Measurements from ENCODE around the gene ACD. TPM values are rescaled to one million over a fixed set of nuclear protein-coding genes. Genes with fewer than 3 reads are reported as not detected.

The ACD gene
- total and polyA plus RNA-seq, 2 of the 8 experiments (the other 6 are each of a cell fraction or from before 2014, with no cell fraction given): 34.8 to 58.0 TPM

- no peak overlapping the region for H2AK5ac ChIP-seq (ENCODE audit: low read depth, low read length)
- no peaks in the 10 kb centered on the region for H3K36me3 ChIP-seq (ENCODE audit: control insufficient read depth in 2 of 4, insufficient read depth in 4 of 4, low read length in 3 of 4)
- H2AFZ ChIP-seq (ENCODE audit: low read length): no peak overlapping the region
- no peak overlapping the region for H4K91ac ChIP-seq (replicated peaks; ENCODE audit: insufficient read length, low read length)
- H3K79me2 ChIP-seq (ENCODE audit: control insufficient read depth in 1 of 2, insufficient read depth in 2 of 2, low read length in 2 of 2): no peaks in the 10 kb centered on the region
- H3K4me1 ChIP-seq (replicated peaks in 1 of 4; ENCODE audit: control insufficient read depth in 3 of 4, insufficient read depth in 4 of 4, low read length in 3 of 4): peaks cover 0 to 19% (median 10%) of the 10 kb centered on the region in 4 experiments; a peak in 5 of 7 replicates
- no peak overlapping the region for H3K4ac ChIP-seq (replicated peaks; ENCODE audit: insufficient read length, low read depth, low read length)
- peaks cover 11% of the 10 kb centered on the region; the same call in 1 of the 2 replicates for H3K23me2 ChIP-seq (ENCODE audit: low read depth, low read length)
- no peak overlapping the region for H3K23ac ChIP-seq (ENCODE audit: insufficient read length)
- no peak overlapping the region for H3K18ac ChIP-seq (ENCODE audit: extremely low read depth, low read length)
- H2BK5ac ChIP-seq (ENCODE audit: low read depth, low read length): no peak overlapping the region
- no peak overlapping the region for H2BK12ac ChIP-seq (ENCODE audit: low read depth, low read length)
- H4K5ac ChIP-seq (ENCODE audit: insufficient read length, low read depth, low read length): no peak overlapping the region
- H4K8ac ChIP-seq (ENCODE audit: extremely low read depth, insufficient read depth, low read length): no peak overlapping the region
- H3K27ac ChIP-seq (ENCODE audit: low read depth, low read length): no peak overlapping the region
- no peak overlapping the region for H2BK15ac ChIP-seq (ENCODE audit: low read length)
- no peak overlapping the region for H3K14ac ChIP-seq (ENCODE audit: insufficient read length)
- no peak for FAIRE-seq
- no peaks in the 10 kb centered on the region for H3K9me3 ChIP-seq (ENCODE audit: insufficient read depth in 2 of 2, low read depth in 1 of 2, low read length in 1 of 2)
- WGBS, 2 experiments (ENCODE audit: extremely low coverage in 1 of 2, insufficient coverage in 1 of 2, insufficient read length in 1 of 2, insufficient replicate concordance in 2 of 2, low coverage in 1 of 2, low lambda C conversion rate in 2 of 2, missing lambda C conversion rate in 1 of 2): 87% methylated on average over 10 of the region's 10 CpGs; no CpG with 5 or more reads in 1 of the 2 experiments
- no peak overlapping the region for H2BK20ac ChIP-seq (ENCODE audit: low read length)
- H3K9ac ChIP-seq (replicated peaks in 1 of 4; ENCODE audit: extremely low read depth in 1 of 4, low read depth in 3 of 4, low read length in 3 of 4): no peak overlapping the region
- no peak overlapping the region for H3K4me2 ChIP-seq (ENCODE audit: insufficient read depth in 1 of 2, low read depth in 2 of 2, low read length in 2 of 2)
- H3K4me3 ChIP-seq (ENCODE audit: extremely low read depth in 1 of 4, insufficient read depth in 2 of 4, low read depth in 3 of 4, low read length in 4 of 4): no peak overlapping the region
- no peak overlapping the region for H3K56ac ChIP-seq (replicated peaks; ENCODE audit: insufficient read length, low read depth, low read length)
- no peaks in the 10 kb centered on the region for H3K79me1 ChIP-seq (ENCODE audit: low read depth, low read length)
- H3K27me3 ChIP-seq (replicated peaks in 1 of 4; ENCODE audit: control insufficient read depth in 3 of 4, extremely low read depth in 1 of 4, insufficient read depth in 3 of 4, low read length in 3 of 4): peaks cover 0 to 3% (median 0%) of the 10 kb centered on the region in 4 experiments; a peak in 2 of 7 replicates
- ChIA-PET CTCF (ENCODE audit: partially characterized antibody) (interaction anchor here (1.2 to 13.7 kb wide), 11 partner anchors 12 to 216 kb away, joined by 3 to 202 read pairs (median 7); partner anchors contain the start of genes CARMIL2 and NUTF2), POLR2A (ENCODE audit: partially characterized antibody) (interaction anchor here (0.8 to 2.1 kb wide), 4 partner anchors 9 to 149 kb away, joined by 3 to 7 read pairs (median 4); partner anchors contain the start of genes ACD, GFOD2 and PARD6A)
- DNase-seq (ENCODE audit: low read depth in 1 of 2, low spot score in 2 of 2): no peak
- peaks cover 3 to 7% of the 10 kb centered on the region in 2 experiments for H4K20me1 ChIP-seq (replicated peaks in 1 of 2; ENCODE audit: control insufficient read depth in 1 of 2, insufficient read depth in 2 of 2, low read length in 2 of 2)
- no peak overlapping the region for H2BK120ac ChIP-seq (replicated peaks; ENCODE audit: low read depth, low read length)
- TF ChIP-seq SP4 (IDR thresholded peaks at IDR 0.05; ENCODE audit: low read length) (no peak), KDM4A (IDR thresholded peaks at IDR 0.05; ENCODE audit: low read depth, low read length, severe bottlenecking) (no peak), SP2 (IDR thresholded peaks at IDR 0.05; ENCODE audit: low read length) (no peak), TAF7 (optimal IDR thresholded peaks at IDR 0.05; ENCODE audit: borderline replicate concordance, low read depth, low read length) (no peak), JUN (IDR thresholded peaks at IDR 0.05; ENCODE audit: low read depth, low read length) (no peak), EZH2 (IDR thresholded peaks at IDR 0.05; ENCODE audit: low read depth, low read length, severe bottlenecking) (no peak), SIX5 (IDR thresholded peaks at IDR 0.05; ENCODE audit: low read depth, low read length) (no peak), YY1 (IDR thresholded peaks at IDR 0.05; ENCODE audit: low read depth, low read length) (no peak)
- TF ChIP-seq, protein P1, sequence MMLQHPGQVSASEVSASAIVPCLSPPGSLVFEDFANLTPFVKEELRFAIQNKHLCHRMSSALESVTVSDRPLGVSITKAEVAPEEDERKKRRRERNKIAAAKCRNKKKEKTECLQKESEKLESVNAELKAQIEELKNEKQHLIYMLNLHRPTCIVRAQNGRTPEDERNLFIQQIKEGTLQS (IDR thresholded peaks at IDR 0.05; ENCODE audit: insufficient read depth, low read depth, low read length): no peak
- TF ChIP-seq, protein P2, sequence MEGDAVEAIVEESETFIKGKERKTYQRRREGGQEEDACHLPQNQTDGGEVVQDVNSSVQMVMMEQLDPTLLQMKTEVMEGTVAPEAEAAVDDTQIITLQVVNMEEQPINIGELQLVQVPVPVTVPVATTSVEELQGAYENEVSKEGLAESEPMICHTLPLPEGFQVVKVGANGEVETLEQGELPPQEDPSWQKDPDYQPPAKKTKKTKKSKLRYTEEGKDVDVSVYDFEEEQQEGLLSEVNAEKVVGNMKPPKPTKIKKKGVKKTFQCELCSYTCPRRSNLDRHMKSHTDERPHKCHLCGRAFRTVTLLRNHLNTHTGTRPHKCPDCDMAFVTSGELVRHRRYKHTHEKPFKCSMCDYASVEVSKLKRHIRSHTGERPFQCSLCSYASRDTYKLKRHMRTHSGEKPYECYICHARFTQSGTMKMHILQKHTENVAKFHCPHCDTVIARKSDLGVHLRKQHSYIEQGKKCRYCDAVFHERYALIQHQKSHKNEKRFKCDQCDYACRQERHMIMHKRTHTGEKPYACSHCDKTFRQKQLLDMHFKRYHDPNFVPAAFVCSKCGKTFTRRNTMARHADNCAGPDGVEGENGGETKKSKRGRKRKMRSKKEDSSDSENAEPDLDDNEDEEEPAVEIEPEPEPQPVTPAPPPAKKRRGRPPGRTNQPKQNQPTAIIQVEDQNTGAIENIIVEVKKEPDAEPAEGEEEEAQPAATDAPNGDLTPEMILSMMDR (IDR thresholded peaks at IDR 0.05; ENCODE audit: control extremely low read depth in 1 of 3, insufficient read depth in 1 of 3, low read depth in 1 of 3, low read length in 3 of 3): no peak
These were observed 9.5 kb upstream of the ACD start for GRCh38 chr16:67669499-67670101.
